ENCODE results near the gene PACS2. TPM values are rescaled to one million over a fixed set of nuclear protein-coding genes. Genes with fewer than 3 reads are reported as not detected.

The PACS2 gene
- total and polyA plus RNA-seq, 5 donors from 2014 or later, result 0.72 to 64.0 (median 2.1) TPM

- no peak overlapping the region for H3K27ac Mint-ChIP-seq
- peaks cover 0 to 6% (median 2%) of the 10 kb centered on the region in 7 donors for H3K9me3 Mint-ChIP-seq
- H3K27me3 ChIP-seq (ENCODE audit: control insufficient read depth, insufficient read depth, low read length), result no peaks in the 10 kb centered on the region
These were observed 33.8 kb downstream of the PACS2 start for GRCh38 chr14:105348169-105348944.

DNA sequence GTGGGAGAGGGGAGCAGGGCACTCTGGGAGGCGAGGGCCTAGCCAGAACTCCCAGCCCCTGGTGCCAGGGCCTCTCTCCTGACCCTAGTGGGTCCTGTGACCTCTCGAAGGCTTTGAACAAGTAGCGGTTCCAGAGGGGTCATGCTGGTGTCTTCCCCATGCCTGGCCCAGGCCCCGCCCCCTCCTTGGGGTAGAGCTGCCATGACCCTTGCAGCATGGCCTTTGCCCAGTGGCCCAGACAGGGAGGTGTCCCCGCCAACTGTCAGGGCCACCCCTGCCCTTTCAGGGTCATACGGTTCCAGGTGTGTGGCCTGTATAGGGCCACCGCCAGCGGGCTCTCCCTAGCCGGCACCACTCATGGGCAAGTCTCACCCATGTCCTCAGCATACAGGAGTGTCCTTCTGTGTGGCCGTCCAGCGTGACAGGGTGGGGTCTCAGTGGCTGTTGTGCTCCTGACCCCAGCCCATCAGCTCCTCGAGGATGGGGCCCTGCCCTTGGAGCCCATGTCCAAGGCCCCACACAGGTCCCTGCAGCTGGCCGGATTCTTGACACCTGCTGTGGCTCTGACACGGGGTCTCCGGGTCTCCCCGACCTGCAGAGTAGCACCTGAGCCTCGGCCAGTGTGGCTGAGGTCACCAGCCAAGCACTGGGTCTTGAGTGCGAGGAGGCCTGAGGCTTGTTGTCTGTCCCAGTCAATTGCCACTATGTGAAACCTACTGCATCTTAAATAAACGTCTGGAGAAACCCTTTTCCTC, 34.6 kb downstream of the PACS2 start:
- H3K4me1 Mint-ChIP-seq, result peaks cover 2 to 9% (median 4%) of the 10 kb centered on the region in 4 donors
- H3K36me3 ChIP-seq (ENCODE audit: control insufficient read depth, insufficient read depth, low read length), result no peaks in the 10 kb centered on the region
- H3K9me3 ChIP-seq (ENCODE audit: control insufficient read depth in 2 of 2, low read length in 2 of 2), result no peaks in the 10 kb centered on the region
- no peaks in the 10 kb centered on the region for H3K27me3 ChIP-seq (ENCODE audit: control insufficient read depth, insufficient read depth, low read length)
- H3K4me1 ChIP-seq (ENCODE audit: control insufficient read depth, insufficient read depth, low read length, poor library complexity, severe bottlenecking), result no peaks in the 10 kb centered on the region
- no peak overlapping the region for H3K27ac ChIP-seq (ENCODE audit: insufficient read depth, low read length, poor library complexity, severe bottlenecking)
- H3K27me3 Mint-ChIP-seq, result no peaks in the 10 kb centered on the region
- DNase-seq (no peak), ATAC-seq (ENCODE audit: low read depth in 2 of 2) (no peak)
- H3K27ac Mint-ChIP-seq, result no peak overlapping the region
- H3K36me3 Mint-ChIP-seq, result no peaks in the 10 kb centered on the region
- H3K9me3 Mint-ChIP-seq, result peaks cover 0 to 6% (median 2%) of the 10 kb centered on the region in 7 donors
- no peak overlapping the region for H3K4me3 ChIP-seq (ENCODE audit: low read depth, low read length)
- H3K4me3 Mint-ChIP-seq, result no peak overlapping the region

More at GRCh38 chr14:105348169-105348944, 33.8 kb downstream of the PACS2 start:
- Histone ChIP-seq H3K9me3 (ENCODE audit: control insufficient read depth in 2 of 2, low read length in 2 of 2) (no peaks in the 10 kb centered on the region), H3K4me1 (ENCODE audit: control insufficient read depth, insufficient read depth, low read length, poor library complexity, severe bottlenecking) (no peaks in the 10 kb centered on the region), H3K36me3 (ENCODE audit: control insufficient read depth, insufficient read depth, low read length) (no peaks in the 10 kb centered on the region), H3K27ac (ENCODE audit: insufficient read depth, low read length, poor library complexity, severe bottlenecking) (no peak overlapping the region), H3K4me3 (ENCODE audit: low read depth, low read length) (no peak overlapping the region)
- Mint-ChIP-seq H3K4me1 (peaks cover 2 to 9% (median 4%) of the 10 kb centered on the region in 4 donors), H3K36me3 (no peaks in the 10 kb centered on the region), H3K4me3 (no peak overlapping the region), H3K27me3 (no peaks in the 10 kb centered on the region)
- DNase-seq (no peak), ATAC-seq (ENCODE audit: low read depth in 2 of 2) (no peak)

DNA sequence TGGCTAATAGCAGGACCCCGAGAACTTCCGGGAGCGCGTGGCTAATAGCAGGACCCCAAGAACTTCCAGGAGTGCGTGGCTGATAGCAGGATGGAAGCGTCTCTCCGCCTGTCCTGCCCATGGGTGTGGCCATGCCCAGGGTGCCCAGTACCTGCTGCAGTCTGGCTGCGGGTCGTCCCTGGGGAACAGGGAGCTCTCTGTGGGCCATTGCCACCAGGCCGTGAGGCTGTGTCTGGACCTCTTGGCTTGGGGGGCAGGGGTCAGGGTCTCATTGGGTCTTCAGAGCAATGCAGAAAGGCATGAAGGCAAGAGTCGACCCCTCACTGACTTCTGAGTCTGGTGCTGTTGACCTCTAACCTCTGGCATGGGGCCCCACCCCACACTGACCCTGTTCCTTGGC, 35.4 kb downstream of the PACS2 start:
- H3K27ac Mint-ChIP-seq, result no peak overlapping the region

DNA sequence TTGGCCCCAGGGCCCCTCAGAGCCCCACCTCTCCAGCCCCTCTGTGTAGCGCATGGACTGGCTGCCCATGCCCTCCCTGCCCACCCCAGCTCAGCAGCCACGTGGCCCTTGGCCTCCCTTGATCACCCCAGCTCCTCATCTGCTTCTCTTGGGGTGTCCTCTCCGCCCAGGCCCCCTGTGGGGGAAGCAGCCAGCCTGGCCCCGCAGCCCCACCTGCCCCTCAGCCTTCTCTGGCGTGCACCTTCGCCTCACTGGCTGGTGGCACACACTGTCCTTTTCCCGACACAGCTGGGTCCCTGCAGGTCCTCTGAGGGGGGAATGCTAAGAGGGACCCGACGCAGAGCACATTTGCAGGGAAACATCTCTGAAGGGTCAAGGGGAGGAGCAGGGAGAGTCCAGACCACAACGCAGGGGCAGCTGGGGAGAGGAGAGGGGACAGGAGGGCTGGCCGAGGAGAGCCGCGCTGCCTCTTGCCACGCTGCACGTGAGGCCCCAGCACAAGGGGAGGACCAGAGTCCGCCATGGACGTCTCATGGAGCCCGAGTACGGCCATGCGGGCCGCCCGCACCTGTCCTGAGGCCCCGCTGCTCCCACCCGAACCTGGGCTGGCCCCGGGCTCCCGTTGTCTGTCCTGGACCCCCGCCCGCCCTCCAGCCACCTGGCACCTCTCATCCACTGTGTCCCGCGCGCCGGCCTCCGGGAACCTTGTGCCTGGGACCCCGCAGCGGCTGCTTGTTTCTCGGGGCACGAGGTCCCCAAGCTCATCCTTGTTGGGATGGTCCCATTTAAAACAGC, 36.1 kb downstream of the PACS2 start:
- Histone ChIP-seq H3K27me3 (ENCODE audit: control insufficient read depth, insufficient read depth, low read length) (no peaks in the 10 kb centered on the region), H3K4me3 (ENCODE audit: low read depth, low read length) (no peak overlapping the region), H3K36me3 (ENCODE audit: control insufficient read depth, insufficient read depth, low read length) (no peaks in the 10 kb centered on the region), H3K4me1 (ENCODE audit: control insufficient read depth, insufficient read depth, low read length, poor library complexity, severe bottlenecking) (no peaks in the 10 kb centered on the region), H3K9me3 (ENCODE audit: control insufficient read depth in 2 of 2, low read length in 2 of 2) (no peaks in the 10 kb centered on the region), H3K27ac (ENCODE audit: insufficient read depth, low read length, poor library complexity, severe bottlenecking) (no peak overlapping the region)
- peaks cover 0 to 2% (median 0%) of the 10 kb centered on the region in 7 donors for H3K9me3 Mint-ChIP-seq
- H3K36me3 Mint-ChIP-seq, result no peaks in the 10 kb centered on the region
- DNase-seq, result no peak
- peaks cover 2 to 9% (median 4%) of the 10 kb centered on the region in 4 donors for H3K4me1 Mint-ChIP-seq
- H3K27ac Mint-ChIP-seq, result peak overlapping the region in 1 of 3 donors; percentile 52
- no peak overlapping the region for H3K4me3 Mint-ChIP-seq
- no peak for ATAC-seq (ENCODE audit: low read depth in 2 of 2)
- H3K27me3 Mint-ChIP-seq, result no peaks in the 10 kb centered on the region

More for the DNA sequence above, 35.4 kb downstream of the PACS2 start:
- ATAC-seq (ENCODE audit: low read depth in 2 of 2), result no peak
- Histone ChIP-seq H3K27ac (ENCODE audit: insufficient read depth, low read length, poor library complexity, severe bottlenecking) (no peak overlapping the region), H3K36me3 (ENCODE audit: control insufficient read depth, insufficient read depth, low read length) (no peaks in the 10 kb centered on the region), H3K4me1 (ENCODE audit: control insufficient read depth, insufficient read depth, low read length, poor library complexity, severe bottlenecking) (no peaks in the 10 kb centered on the region), H3K9me3 (ENCODE audit: control insufficient read depth in 2 of 2, low read length in 2 of 2) (no peaks in the 10 kb centered on the region), H3K27me3 (ENCODE audit: control insufficient read depth, insufficient read depth, low read length) (no peaks in the 10 kb centered on the region), H3K4me3 (ENCODE audit: low read depth, low read length) (no peak overlapping the region)
- Mint-ChIP-seq H3K36me3 (no peaks in the 10 kb centered on the region), H3K27me3 (no peaks in the 10 kb centered on the region), H3K4me3 (no peak overlapping the region), H3K4me1 (peaks cover 2 to 9% (median 4%) of the 10 kb centered on the region in 4 donors), H3K9me3 (peaks cover 0 to 6% (median 2%) of the 10 kb centered on the region in 7 donors)
- DNase-seq, result no peak

DNA sequence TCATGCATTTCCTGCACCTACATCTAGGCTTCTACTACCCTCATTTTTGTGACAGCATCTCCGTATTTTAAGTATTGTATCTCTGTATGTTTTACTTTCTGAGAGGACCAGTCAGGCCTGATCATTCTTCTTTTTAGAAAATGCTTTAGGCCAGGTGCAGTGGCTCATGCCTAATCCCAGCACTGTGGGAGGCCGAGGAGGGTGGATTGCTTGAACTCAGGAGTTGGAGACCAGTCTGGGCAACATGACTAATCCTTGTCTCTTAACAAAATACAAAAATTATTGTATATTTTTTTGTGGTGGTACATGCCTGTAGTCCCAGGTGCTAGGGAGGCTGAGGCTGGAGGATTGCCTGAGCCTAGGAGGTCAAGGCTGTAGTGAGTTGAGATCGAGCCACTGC, 36.9 kb downstream of the PACS2 start:
- H3K9me3 Mint-ChIP-seq, result no peaks in the 10 kb centered on the region
- H3K36me3 ChIP-seq (ENCODE audit: control insufficient read depth, insufficient read depth, low read length), result no peaks in the 10 kb centered on the region
- ATAC-seq (ENCODE audit: low read depth in 2 of 2), result no peak

DNA sequence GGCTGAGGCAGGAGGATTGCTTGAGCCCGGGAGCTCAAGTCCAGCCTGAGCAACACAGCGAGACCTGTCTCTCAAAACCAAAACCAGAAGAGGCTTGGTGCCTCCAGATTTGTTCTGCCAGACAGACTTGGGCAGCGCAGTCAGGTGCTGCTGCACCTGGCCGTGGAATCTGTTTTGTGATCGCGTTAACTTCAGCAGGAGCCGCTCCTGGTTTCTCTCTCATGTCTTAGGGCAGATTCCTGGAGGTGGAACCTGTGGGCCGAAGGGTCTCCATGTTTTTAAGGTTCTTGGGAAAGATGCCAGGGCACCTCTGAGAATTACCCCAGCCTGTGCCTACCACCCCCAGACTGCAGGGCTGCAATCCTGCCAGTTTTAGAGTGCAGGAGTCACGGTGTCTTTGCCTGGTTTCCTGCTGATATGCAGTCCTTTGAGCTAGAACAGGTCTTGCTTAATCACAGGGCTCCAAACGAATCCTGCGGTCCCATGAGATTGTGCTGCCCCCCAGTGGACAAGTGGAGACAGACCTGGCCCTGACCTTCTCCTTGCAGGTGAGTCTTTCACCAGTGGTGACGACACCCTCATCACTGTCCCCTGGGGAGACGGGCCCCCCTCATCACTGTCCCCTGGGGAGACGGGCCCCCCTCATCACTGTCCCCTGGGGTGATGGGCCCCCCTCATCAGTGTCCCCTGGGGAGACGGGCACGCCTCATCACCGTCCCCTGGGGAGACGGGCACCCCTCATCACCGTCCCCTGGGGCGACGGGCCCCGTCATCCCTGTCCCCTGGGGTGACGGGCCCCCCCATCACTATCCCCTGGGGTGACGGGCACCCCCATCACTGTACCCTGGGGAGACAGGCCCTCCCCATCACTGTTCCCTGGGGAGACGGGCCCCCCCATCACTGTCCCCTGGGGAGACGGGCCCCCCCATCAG, 37.6 kb downstream of the PACS2 start:
- Histone ChIP-seq H3K4me1 (ENCODE audit: control insufficient read depth, insufficient read depth, low read length, poor library complexity, severe bottlenecking) (no peaks in the 10 kb centered on the region), H3K4me3 (ENCODE audit: low read depth, low read length) (no peak overlapping the region), H3K27ac (ENCODE audit: insufficient read depth, low read length, poor library complexity, severe bottlenecking) (no peak overlapping the region), H3K27me3 (ENCODE audit: control insufficient read depth, insufficient read depth, low read length) (no peaks in the 10 kb centered on the region), H3K36me3 (ENCODE audit: control insufficient read depth, insufficient read depth, low read length) (no peaks in the 10 kb centered on the region), H3K9me3 (ENCODE audit: control insufficient read depth in 2 of 2, low read length in 2 of 2) (no peaks in the 10 kb centered on the region)
- peak; percentile 93 to 95 for ATAC-seq (ENCODE audit: low read depth in 2 of 2)
- Mint-ChIP-seq H3K4me3 (no peak overlapping the region), H3K27me3 (no peaks in the 10 kb centered on the region), H3K4me1 (peaks cover 2 to 9% (median 4%) of the 10 kb centered on the region in 4 donors), H3K9me3 (no peaks in the 10 kb centered on the region), H3K36me3 (no peaks in the 10 kb centered on the region), H3K27ac (no peak overlapping the region)
- DNase-seq, result peak; percentile 71 to 91 (median 86)

More for the DNA sequence above, 36.9 kb downstream of the PACS2 start:
- Histone ChIP-seq H3K4me1 (ENCODE audit: control insufficient read depth, insufficient read depth, low read length, poor library complexity, severe bottlenecking) (no peaks in the 10 kb centered on the region), H3K27ac (ENCODE audit: insufficient read depth, low read length, poor library complexity, severe bottlenecking) (no peak overlapping the region), H3K9me3 (ENCODE audit: control insufficient read depth in 2 of 2, low read length in 2 of 2) (no peaks in the 10 kb centered on the region), H3K4me3 (ENCODE audit: low read depth, low read length) (no peak overlapping the region), H3K27me3 (ENCODE audit: control insufficient read depth, insufficient read depth, low read length) (no peaks in the 10 kb centered on the region)
- Mint-ChIP-seq H3K4me3 (no peak overlapping the region), H3K27me3 (no peaks in the 10 kb centered on the region), H3K27ac (peak overlapping the region in 1 of 3 donors; percentile 52), H3K4me1 (peaks cover 2 to 9% (median 4%) of the 10 kb centered on the region in 4 donors), H3K36me3 (no peaks in the 10 kb centered on the region)
- DNase-seq, result no peak

DNA sequence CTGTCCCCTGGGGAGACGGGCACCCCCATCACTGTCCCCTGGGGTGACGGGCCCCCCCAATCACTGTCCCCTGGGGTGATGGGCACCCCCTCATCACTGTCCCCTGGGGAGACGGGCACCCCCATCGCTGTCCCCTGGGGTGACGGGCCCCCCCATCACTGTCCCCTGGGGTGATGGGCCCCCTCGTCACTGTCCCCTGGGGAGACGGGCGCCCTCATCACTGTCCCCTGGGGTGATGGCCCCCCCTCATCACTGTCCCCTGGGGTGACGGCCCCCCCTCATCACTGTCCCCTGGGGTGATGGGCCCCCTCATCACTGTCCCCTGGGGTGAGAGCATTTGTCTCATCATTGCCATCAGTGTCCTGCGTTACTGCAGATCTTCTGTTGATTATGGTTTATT, 38.6 kb downstream of the PACS2 start:
- no peak for DNase-seq

More for the DNA sequence above, 38.6 kb downstream of the PACS2 start:
- Histone ChIP-seq H3K4me1 (ENCODE audit: control insufficient read depth, insufficient read depth, low read length, poor library complexity, severe bottlenecking) (no peaks in the 10 kb centered on the region), H3K27me3 (ENCODE audit: control insufficient read depth, insufficient read depth, low read length) (no peaks in the 10 kb centered on the region), H3K27ac (ENCODE audit: insufficient read depth, low read length, poor library complexity, severe bottlenecking) (no peak overlapping the region), H3K36me3 (ENCODE audit: control insufficient read depth, insufficient read depth, low read length) (no peaks in the 10 kb centered on the region), H3K4me3 (ENCODE audit: low read depth, low read length) (no peak overlapping the region), H3K9me3 (ENCODE audit: control insufficient read depth in 2 of 2, low read length in 2 of 2) (no peaks in the 10 kb centered on the region)
- Mint-ChIP-seq H3K4me3 (no peak overlapping the region), H3K9me3 (no peaks in the 10 kb centered on the region), H3K36me3 (no peaks in the 10 kb centered on the region), H3K4me1 (peaks cover 2 to 9% (median 4%) of the 10 kb centered on the region in 4 donors), H3K27me3 (no peaks in the 10 kb centered on the region), H3K27ac (no peak overlapping the region)
- no peak for ATAC-seq (ENCODE audit: low read depth in 2 of 2)

All from CD4-positive, CD25-positive, alpha-beta regulatory T cell (primary cell).